Ishikawa (cell line): ENCODE data around the gene CIB2.

ENCODE experiments used
- CEBPB ChIP-seq: IDR thresholded peaks from 2 replicates; pipeline ENCODE4 v1.6.1; 2012
- CREB1 ChIP-seq: IDR thresholded peaks from 2 replicates; pipeline ENCODE4 v1.6.1; 2012; ENCODE audit warnings: low read depth
- EGR1 ChIP-seq: IDR thresholded peaks from 2 replicates; pipeline ENCODE4 v1.6.1; 2012
- EP300 ChIP-seq: IDR thresholded peaks from 2 replicates; pipeline ENCODE4 v1.6.1; 2012; ENCODE audit warnings: borderline replicate concordance
- FOXM1 ChIP-seq: IDR thresholded peaks from 2 replicates; pipeline ENCODE4 v1.6.1; 2012; ENCODE audit warnings: low read depth, borderline replicate concordance
- MAX ChIP-seq: IDR thresholded peaks from 2 replicates; pipeline ENCODE4 v1.6.1; 2012
- NFIC ChIP-seq: IDR thresholded peaks from 2 replicates; pipeline ENCODE4 v1.6.1; 2012
- RAD21 ChIP-seq: IDR thresholded peaks from 2 replicates; pipeline ENCODE4 v1.6.1; 2012; ENCODE audit warnings: low read depth
- REST ChIP-seq: IDR thresholded peaks from 2 replicates; pipeline ENCODE4 v1.6.1; 2012; ENCODE audit warnings: low read depth, mild to moderate bottlenecking
- TAF1 ChIP-seq: IDR thresholded peaks from 2 replicates; pipeline ENCODE4 v1.6.1; 2012; ENCODE audit warnings: low read depth, mild to moderate bottlenecking
- TCF12 ChIP-seq: IDR thresholded peaks from 2 replicates; pipeline ENCODE4 v1.6.1; 2012; ENCODE audit warnings: low read depth
- TEAD4 ChIP-seq: IDR thresholded peaks from 2 replicates; pipeline ENCODE4 v1.6.1; 2012
- USF1 ChIP-seq: IDR thresholded peaks from 2 replicates; pipeline ENCODE4 v1.6.1; 2012
- YY1 ChIP-seq: IDR thresholded peaks from 2 replicates; pipeline ENCODE4 v1.6.1; 2012; ENCODE audit warnings: low read depth
- ZBTB7A ChIP-seq: IDR thresholded peaks from 2 replicates; pipeline ENCODE4 v1.6.1; 2012; ENCODE audit warnings: low read depth

Gene CIB2

GRCh38 chr15:78178064-78178463 is 46.8 kb upstream of the CIB2 start:
- TF ChIP-seq MAX (no peak), FOXM1 (no peak), USF1 (no peak), CEBPB (no peak), RAD21 (no peak), YY1 (no peak), TAF1 (no peak), TCF12 (no peak)

- TF ChIP-seq CEBPB (no peak), REST (no peak), EGR1 (no peak), TCF12 (no peak), ZBTB7A (no peak), RAD21 (peak; percentile 98), YY1 (0 out of 2 replicates have a peak, but pooled peaks have one; percentile 38), USF1 (no peak), CREB1 (no peak), FOXM1 (no peak), MAX (no peak), NFIC (no peak), TAF1 (no peak), EP300 (no peak), TEAD4 (no peak)
Measured at GRCh38 chr15:78177447-78177873, 46.2 kb upstream of the CIB2 start.

GRCh38 chr15:78175330-78175729 is 44.1 kb upstream of the CIB2 start:
- no peak for TF ChIP-seq FOXM1
- TF ChIP-seq REST: no peak
- TF ChIP-seq YY1: no peak
- no peak for TF ChIP-seq MAX
- no peak for TF ChIP-seq TEAD4
- TF ChIP-seq ZBTB7A: no peak
- no peak for TF ChIP-seq TAF1
- no peak for TF ChIP-seq EP300
- TF ChIP-seq TCF12: no peak
- TF ChIP-seq EGR1: no peak
- no peak for TF ChIP-seq USF1
- no peak for TF ChIP-seq RAD21
- no peak for TF ChIP-seq NFIC
- TF ChIP-seq CEBPB: no peak
- TF ChIP-seq CREB1: no peak

GRCh38 chr15:78174401-78174800 is 43.2 kb upstream of the CIB2 start:
- TF ChIP-seq MAX (no peak), TAF1 (no peak), EGR1 (no peak), YY1 (no peak)

- TF ChIP-seq RAD21: no peak
- no peak for TF ChIP-seq TEAD4
- no peak for TF ChIP-seq REST
- TF ChIP-seq MAX: no peak
- no peak for TF ChIP-seq USF1
- TF ChIP-seq CREB1: no peak
- TF ChIP-seq ZBTB7A: no peak
- TF ChIP-seq NFIC: no peak
- no peak for TF ChIP-seq TAF1
- TF ChIP-seq TCF12: no peak
- no peak for TF ChIP-seq EP300
- TF ChIP-seq CEBPB: no peak
- no peak for TF ChIP-seq FOXM1
- no peak for TF ChIP-seq EGR1
- no peak for TF ChIP-seq YY1
Measured at GRCh38 chr15:78171864-78172472, 40.7 kb upstream of the CIB2 start.
